ENCODE results near the gene SORD. TPM values are rescaled to one million over a fixed set of nuclear protein-coding genes. Genes with fewer than 3 reads are reported as not detected.

SORD gene
- total and polyA plus RNA-seq, 2 donors (not counting 3 experiments of a cell fraction or from before 2014, with no cell fraction given): 16.6 to 31.8 TPM

- CTCF ChIA-PET: interaction anchor here (0.9 to 1.5 kb wide), 2 partner anchors 18 to 27 kb away, joined by 3 read pairs; no protein-coding TSS in a partner anchor
- POLR2A ChIA-PET: no interaction called here
- no peak overlapping the region for H3K4me3 ChIP-seq (replicated peaks in 1 of 3; ENCODE audit: insufficient read depth in 1 of 3, low read depth in 1 of 3, low read length in 3 of 3)
Observed at GRCh38 chr15:45099549-45100165, 76.7 kb downstream of the SORD start.

More at GRCh38 chr15:45099549-45100165, 76.7 kb downstream of the SORD start:
- peaks cover 3 to 17% of the 10 kb centered on the region in 2 experiments for H3K27me3 ChIP-seq (ENCODE audit: control insufficient read depth in 2 of 2, insufficient read depth in 2 of 2, low read length in 2 of 2)
- no peak overlapping the region for H3K4me2 ChIP-seq (ENCODE audit: insufficient read depth, low read length)
- dilution Hi-C loops (cut with MboI; ENCODE audit: extremely low pct_ligation_motif_present, low sequenced_read_pairs) (no loop called here), intact Hi-C loops (cut with micrococcal nuclease) (no loop called here)
- no peaks in the 10 kb centered on the region for H4K20me1 ChIP-seq (replicated peaks; ENCODE audit: control insufficient read depth, extremely low read depth, insufficient read depth, low read length)
- TF ChIP-seq POLR2A (IDR thresholded peaks at IDR 0.05; ENCODE audit: low read depth, low read length): no peak
- TF ChIP-seq JUN (IDR thresholded peaks at IDR 0.05; ENCODE audit: borderline replicate concordance, insufficient read depth, insufficient read length, low read depth): no peak
- no peak for TF ChIP-seq POLR2AphosphoS5 (IDR thresholded peaks at IDR 0.05; ENCODE audit: insufficient read depth, low read depth, low read length)
- TF ChIP-seq CTCF (IDR thresholded peaks at IDR 0.05; ENCODE audit: extremely low read depth in 1 of 2, insufficient read depth in 1 of 2, low read depth in 1 of 2, low read length in 2 of 2): no peak
- TF ChIP-seq EZH2 (IDR thresholded peaks at IDR 0.05; ENCODE audit: borderline replicate concordance, low read depth, low read length, severe bottlenecking): no peak
- no peak for TF ChIP-seq MAX (IDR thresholded peaks at IDR 0.05; ENCODE audit: insufficient read depth, insufficient read length)
- TF ChIP-seq MYC (IDR thresholded peaks at IDR 0.05; ENCODE audit: low read depth, low read length): no peak
- TF ChIP-seq FOS (IDR thresholded peaks at IDR 0.05; ENCODE audit: borderline replicate concordance, insufficient read depth, low read length): no peak
- no peak for TF ChIP-seq GATA2 (IDR thresholded peaks at IDR 0.05; ENCODE audit: insufficient read depth, insufficient read length, low read depth, low read length)
- no peaks in the 10 kb centered on the region for H3K4me1 ChIP-seq (ENCODE audit: control insufficient read depth, extremely low read depth, insufficient read depth, low read length)
- H3K9me1 ChIP-seq (replicated peaks; ENCODE audit: control insufficient read depth, extremely low read depth, insufficient read depth, low read length): no peaks in the 10 kb centered on the region
- DNase-seq (ENCODE audit: low read depth, low spot score) (no peak), FAIRE-seq (no peak)
- no peaks in the 10 kb centered on the region for H3K79me2 ChIP-seq (ENCODE audit: control insufficient read depth, insufficient read depth, low read length)
- H3K27ac ChIP-seq (ENCODE audit: insufficient read depth, low read depth, low read length): no peak overlapping the region
- no peaks in the 10 kb centered on the region for H3K9me3 ChIP-seq (replicated peaks; ENCODE audit: control insufficient read depth, insufficient read depth, low read length)
- no TSS peak for BruUV-seq (replicated peaks)
- no peak overlapping the region for H2AFZ ChIP-seq (ENCODE audit: low read depth, low read length)
- no peak overlapping the region for H3K9ac ChIP-seq (replicated peaks; ENCODE audit: extremely low read depth, insufficient read depth, low read length)
- no peaks in the 10 kb centered on the region for H3K36me3 ChIP-seq (ENCODE audit: control insufficient read depth in 2 of 2, extremely low read depth in 1 of 2, insufficient read depth in 2 of 2, low read length in 2 of 2)

All from endothelial cell of umbilical vein (primary cell).